Ovary (tissue), 9 donors: Measurements from ENCODE around the gene RUNX2. TPM values are rescaled to one million over a fixed set of nuclear protein-coding genes. Genes with fewer than 3 reads are reported as not detected.

Experiments used
- DNase-seq, 5 donors: peaks; one replicate each; pipeline ENCODE4 v3.0.0-alpha.2; 2019 to 2020
- H3K27ac ChIP-seq, 2 donors: fragments of 200-600 bp; one replicate each; pipeline versions ENCODE4 v1.5.1 to v1.8.0; 2019 to 2022
- H3K27me3 ChIP-seq: fragments of 200-600 bp; one replicate; pipeline ENCODE4 v1.8.0; 2022
- H3K36me3 ChIP-seq: fragments of 200-600 bp; sonication (generic); one replicate; pipeline ENCODE4 v1.5.1; 2019
- H3K4me1 ChIP-seq: one replicate; pipeline ENCODE4 v1.8.1; 2013; ENCODE audit warnings: mild to moderate bottlenecking, moderate library complexity; ENCODE audit not compliant: insufficient read depth
- H3K4me3 ChIP-seq: fragments of 200-600 bp; sonication (generic); one replicate; pipeline ENCODE4 v1.5.1; 2017
- H3K9me3 ChIP-seq, 2 donors: fragments of 200-600 bp in 1 of 2; sonication (generic) in 1 of 2; one replicate each; pipeline versions ENCODE4 v1.5.1 to v1.8.1; 2013 to 2019; ENCODE audit warnings: mild to moderate bottlenecking in 1 of 2, moderate library complexity in 1 of 2
- CTCF ChIP-seq, 3 donors: fragments of 450-650 bp in 2 of 3; fragments of 200-600 bp in 1 of 3; IDR thresholded peaks; one replicate each; pipeline versions ENCODE4 v1.5.1 to v1.8.0; 2016 to 2022; ENCODE audit warnings: antibody characterized with exemption in 3 of 3, mild to moderate bottlenecking in 1 of 3
- EP300 ChIP-seq: sonication (generic); formaldehyde crosslinking; IDR thresholded peaks from one replicate; pipeline ENCODE4 v1.6.1; 2017; ENCODE audit warnings: antibody characterized with exemption
- POLR2A ChIP-seq: fragments of 450-650 bp; IDR thresholded peaks from one replicate; pipeline ENCODE4 v1.6.1; 2017; ENCODE audit warnings: antibody characterized with exemption, mild to moderate bottlenecking, moderate library complexity
- whole genome bisulfite sequencing, 3 donors: extraction: QIAGEN DNeasy Blood & Tissue Kit in 1 of 3; methylation state at CpG; one replicate each; pipeline versions ENCODE4 v1.1.5 to v1.1.7; 2013 to 2017; 5-methylcytosine and 5-hydroxymethylcytosine counted together
- intact Hi-C, 4 donors: fragments of 100-400 bp; cut with DNase I; formaldehyde crosslinking; loops; one replicate each; pipeline versions ENCODE4 v1.11.0 to v1.15.1; 2022 to 2023
- polyA plus RNA-seq, 2 donors: library from polyadenylated mRNA; stranded (reverse); fragments of 200-250 nt in 1 of 2; fragments of 350-450 nt in 1 of 2; fragmentation: Illumina TruSeq in 1 of 2; extraction: RNeasy Lipid Tissue Mini Kit (QIAGEN cat#74804) in 1 of 2; gene quantifications; one replicate each; pipeline ENCODE4 v1.2.3, GENCODE V29; 2013 to 2014
- total RNA-seq, 7 donors: library from RNA; depleted of rRNA in 2 of 7; stranded (reverse); fragments of >200 nt in 2 of 7; fragmentation: NEBNext Ultra II Directional in 3 of 7; extraction: Animal tissue kit (Norgen Biotek cat#: 25700) in 3 of 7; gene quantifications; one replicate each; pipeline versions ENCODE4 v1.1.0 to v1.2.4, GENCODE V29; 2016 to 2023
- donor health status: DM: no; HTN: no; CAD: no; lungs with moderate emphysema.
- donor health status: DM: no; HTN: no; CAD: no.
- donor health status: Bipolar disorder and iron deficiency.
- donor health status: DM: yes; HTN: yes; CAD: no.
- donor health status: DM: no; HTN: no; CAD: no.
- donor health status: DM: yes; HTN: yes; CAD: no.

RUNX2 gene
- total and polyA plus RNA-seq, 9 donors, result 1.1 to 25.2 (median 3.3) TPM

- Histone ChIP-seq H3K9me3 (no peaks in the 10 kb centered on the region), H3K27me3 (no peaks in the 10 kb centered on the region), H3K4me1 (no peaks in the 10 kb centered on the region), H3K4me3 (no peak overlapping the region), H3K27ac (peak overlapping the region in 1 of 2 donors; percentile 21), H3K36me3 (no peaks in the 10 kb centered on the region)
- intact Hi-C loops, result no loop called here
- 5 to 7% (median 6%) methylated on average over 4 of the region's 4 CpGs for WGBS, 3 donors
- DNase-seq, result no peak
- no peak for TF ChIP-seq EP300
- TF ChIP-seq POLR2A, result no peak
- TF ChIP-seq CTCF (IDR thresholded peaks at IDR 0.05), result no peak
Measured at GRCh38 chr6:45533386-45533785, 205.3 kb downstream of the RUNX2 start.

GRCh38 chr6:45535933-45536332, 207.8 kb downstream of the RUNX2 start:
- no peak for TF ChIP-seq CTCF (IDR thresholded peaks at IDR 0.05)
- TF ChIP-seq EP300, result no peak
- no peak for TF ChIP-seq POLR2A
- Histone ChIP-seq H3K4me3 (no peak overlapping the region), H3K36me3 (no peaks in the 10 kb centered on the region), H3K27ac (no peak overlapping the region), H3K27me3 (no peaks in the 10 kb centered on the region), H3K9me3 (no peaks in the 10 kb centered on the region), H3K4me1 (no peaks in the 10 kb centered on the region)
- WGBS, 3 donors, result 90 to 95% (median 92%) methylated on average over 4 of the region's 4 CpGs
- intact Hi-C loops, result no loop called here
- no peak for DNase-seq

GRCh38 chr6:45537539-45537938, 209.4 kb downstream of the RUNX2 start:
- no peaks in the 10 kb centered on the region for H3K27me3 ChIP-seq
- H3K4me1 ChIP-seq, result peaks cover 1% of the 10 kb centered on the region
- no peaks in the 10 kb centered on the region for H3K9me3 ChIP-seq
- H3K36me3 ChIP-seq, result no peaks in the 10 kb centered on the region
- 85 to 99% (median 95%) methylated on average over 6 of the region's 6 CpGs for WGBS, 3 donors
- H3K4me3 ChIP-seq, result no peak overlapping the region
- no peak overlapping the region for H3K27ac ChIP-seq
- no peak for DNase-seq
- intact Hi-C loops, result no loop called here
- no peak for TF ChIP-seq CTCF (IDR thresholded peaks at IDR 0.05)
- TF ChIP-seq POLR2A, result no peak
- no peak for TF ChIP-seq EP300

GRCh38 chr6:45538641-45539547, 210.8 kb downstream of the RUNX2 start:
- H3K4me3 ChIP-seq, result no peak overlapping the region
- peaks cover 1% of the 10 kb centered on the region for H3K4me1 ChIP-seq
- no peaks in the 10 kb centered on the region for H3K27me3 ChIP-seq
- no peaks in the 10 kb centered on the region for H3K9me3 ChIP-seq
- 64 to 74% (median 71%) methylated on average over 8 of the region's 8 CpGs for whole genome bisulfite sequencing, 3 donors
- no peaks in the 10 kb centered on the region for H3K36me3 ChIP-seq
- no peak overlapping the region for H3K27ac ChIP-seq
- TF ChIP-seq EP300 (no peak), POLR2A (no peak), CTCF (IDR thresholded peaks at IDR 0.05) (no peak)
- intact Hi-C loops, result no loop called here
- DNase-seq, result no peak
